NCI-H748 treated with DMSO at 0.1 percent for 48 hours (cell line): ENCODE results near the gene PANK4.

Source experiments
- DNase-seq: peaks from one replicate; lab custom pipeline; 2025; lab: John Stamatoyannopoulos, UW

PANK4 gene

DNA sequence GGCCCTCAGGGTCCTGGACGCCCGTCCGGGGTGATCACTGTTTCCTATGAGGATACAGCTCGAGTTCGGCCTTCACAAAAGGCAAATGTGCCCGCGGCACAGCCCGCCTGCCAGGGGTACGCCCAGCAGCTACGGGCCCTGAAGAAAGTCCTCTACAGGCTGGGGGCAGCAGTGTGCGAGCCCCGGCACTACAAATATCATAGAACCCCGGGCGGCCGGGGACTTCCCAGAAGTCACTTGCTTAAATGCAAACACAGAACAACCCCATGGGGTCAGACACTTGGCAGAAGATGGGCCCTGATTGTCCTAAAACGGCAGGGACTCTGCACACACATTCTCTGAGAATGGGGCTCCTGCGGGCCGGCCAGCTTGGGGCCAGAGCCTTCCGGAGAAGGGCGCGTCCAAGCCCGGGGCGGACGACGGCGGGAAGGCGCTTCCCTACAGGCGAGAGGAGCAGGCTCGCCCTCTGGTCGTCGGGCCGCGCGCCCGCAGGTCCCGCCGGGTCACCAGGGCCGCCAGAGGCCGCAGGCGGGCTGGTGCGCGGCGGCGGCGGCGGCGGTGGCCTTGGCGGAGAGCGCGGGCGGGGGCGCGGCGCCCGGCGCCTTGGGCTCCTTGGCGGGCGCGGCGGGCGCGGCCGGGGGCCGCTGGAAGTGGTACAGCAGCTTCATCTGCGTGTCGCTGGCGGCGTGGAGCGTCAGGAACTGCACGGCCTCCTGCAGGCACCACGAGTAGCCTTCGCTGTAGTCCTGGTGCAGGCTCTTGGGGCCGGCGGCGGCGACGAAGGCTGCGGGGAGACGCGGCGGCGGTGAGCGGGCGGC is 2.8 kb upstream of the PANK4 start:
- no peak for DNase-seq

DNA sequence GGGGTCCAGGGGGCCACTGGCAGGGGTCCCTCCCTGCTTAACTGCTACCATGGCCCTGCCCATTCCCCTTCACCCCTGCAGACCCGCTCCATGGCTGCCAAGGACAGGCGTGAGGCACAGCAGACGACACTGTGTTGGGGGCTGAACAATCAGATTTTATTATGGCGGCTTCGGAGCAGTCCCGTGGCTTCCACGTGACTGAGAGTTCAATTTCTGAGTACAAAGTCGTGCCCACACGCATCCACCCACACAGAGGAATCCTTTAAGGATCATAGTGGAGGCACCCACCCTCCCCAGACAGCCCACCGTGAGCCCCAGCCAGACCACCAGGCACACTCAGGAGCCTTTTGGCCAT is 2.2 kb upstream of the PANK4 start:
- no peak for DNase-seq

DNA sequence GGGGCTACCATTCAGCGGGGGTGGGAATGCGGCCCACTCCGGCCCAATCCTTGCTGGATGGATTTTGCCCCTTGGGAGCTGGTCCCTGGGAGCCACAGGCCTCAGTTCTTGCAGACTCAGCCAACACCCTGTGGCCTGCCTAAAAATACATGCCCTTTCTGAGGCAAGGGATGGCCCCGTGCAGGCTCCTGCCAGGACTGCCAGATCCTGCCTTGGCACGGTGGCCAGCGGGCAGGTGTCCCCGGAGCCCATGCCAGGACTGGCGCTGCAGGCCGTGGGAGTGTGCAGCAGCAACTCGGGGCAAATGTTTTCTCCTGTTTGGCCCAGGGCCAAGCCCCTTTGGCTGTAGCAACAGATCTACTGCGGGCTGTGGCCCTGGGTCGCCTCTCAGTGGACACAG is 1.6 kb upstream of the PANK4 start:
- DNase-seq = no peak

DNA sequence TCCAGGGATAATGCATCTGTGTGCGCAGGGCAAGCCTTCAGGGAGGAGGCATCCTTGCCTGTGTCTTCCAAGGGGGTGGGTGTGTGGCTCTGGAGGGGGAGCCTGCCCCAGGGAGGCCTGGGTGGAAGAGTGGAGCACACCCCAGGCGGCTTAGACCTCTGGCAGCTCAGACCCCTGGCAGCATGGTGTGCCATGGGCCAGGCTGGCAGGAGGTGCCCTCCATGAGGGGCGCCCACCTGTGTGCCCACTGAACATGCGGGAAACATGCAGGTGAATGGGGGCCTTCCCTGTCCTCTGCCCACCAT is 1.1 kb upstream of the PANK4 start:
- no peak for DNase-seq

DNA sequence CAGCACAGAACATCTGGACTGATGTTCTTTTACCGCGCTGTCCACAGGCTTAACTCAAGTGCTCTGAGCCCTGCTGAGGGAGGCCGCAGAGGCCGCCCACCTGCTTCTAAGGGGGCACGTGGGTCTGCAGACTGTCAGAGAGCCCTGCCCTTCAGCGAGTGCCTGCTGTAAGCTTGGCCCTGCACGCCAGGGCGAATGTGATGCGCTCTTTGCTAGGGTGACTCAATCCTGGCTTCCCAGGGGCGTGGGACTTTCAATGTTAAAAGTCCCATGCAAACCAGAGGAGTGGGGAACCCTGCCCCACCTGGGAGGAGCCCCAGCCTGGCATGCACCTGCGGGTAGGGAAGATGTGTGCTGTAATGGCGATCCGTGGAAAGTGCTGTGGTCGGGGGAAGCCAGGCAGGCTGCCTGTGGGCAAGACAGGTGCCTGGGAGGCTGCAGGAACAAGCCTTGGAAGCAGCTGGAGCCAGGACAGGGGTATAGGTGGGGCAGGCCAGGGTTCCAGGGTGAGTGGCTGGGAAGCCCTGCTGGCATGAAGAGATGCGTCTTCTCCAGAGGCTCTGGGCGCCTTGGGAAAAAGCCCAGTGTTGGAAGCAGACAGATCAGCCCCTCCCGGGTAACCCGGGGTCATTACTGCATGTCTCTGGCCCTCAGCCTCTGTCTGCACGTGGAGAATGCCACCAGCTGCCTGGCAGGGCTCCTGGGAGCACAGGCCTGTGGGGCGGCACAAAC is 594 bp upstream of the PANK4 start:
- no peak for DNase-seq

DNA sequence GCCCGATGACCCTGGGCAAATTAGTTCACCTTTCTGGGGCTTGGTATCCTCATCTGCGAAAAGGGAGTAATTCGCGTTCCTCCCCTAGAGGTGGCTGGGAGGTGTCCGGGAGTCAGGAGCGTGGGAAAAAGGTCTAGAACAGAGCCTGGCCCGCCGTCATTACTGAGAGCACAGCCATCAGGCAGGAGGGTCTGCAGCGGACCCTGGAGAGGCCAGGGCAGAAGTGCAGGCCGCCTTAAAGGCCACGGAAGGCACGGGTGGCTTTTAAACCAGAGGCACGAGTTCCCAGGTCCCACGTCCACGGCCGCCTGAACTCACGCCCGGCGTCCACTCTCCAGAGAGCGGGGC is 850 bp downstream of the PANK4 start:
- DNase-seq = no peak

DNA sequence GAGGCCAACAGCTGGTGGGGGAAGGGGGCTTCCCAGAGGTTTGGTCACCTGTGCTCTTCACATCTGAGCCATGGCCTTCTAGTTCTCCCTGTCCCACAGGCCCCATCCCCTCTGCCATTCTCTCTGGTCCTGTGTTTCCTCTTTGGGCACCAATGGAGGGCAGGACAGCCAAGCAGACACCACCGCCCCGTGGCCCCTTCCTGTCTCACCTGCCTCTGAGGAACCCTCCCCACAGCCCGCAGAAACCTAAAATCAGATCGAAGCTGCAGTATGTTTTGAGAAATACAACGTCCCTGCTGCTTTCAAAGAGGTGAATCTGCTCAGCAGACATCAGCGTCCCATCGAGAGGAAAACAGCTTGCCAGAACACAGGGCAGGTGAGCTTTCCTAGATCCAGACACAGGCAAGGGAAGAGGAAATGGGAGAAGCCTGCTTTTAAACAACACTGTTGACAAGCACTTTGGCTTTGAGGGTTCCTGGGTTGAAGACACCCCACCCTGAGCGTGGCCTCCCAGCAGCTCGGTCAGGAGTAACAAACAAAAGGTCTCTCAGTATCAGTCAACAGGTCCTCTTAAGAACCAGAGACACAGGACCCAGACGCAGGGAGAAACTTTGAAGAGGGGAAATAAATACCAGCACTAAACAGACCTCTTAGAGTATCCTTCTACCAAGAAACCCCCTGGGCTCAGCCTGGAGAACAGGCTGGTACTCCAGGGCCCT is 2.3 kb downstream of the PANK4 start:
- DNase-seq = no peak

DNA sequence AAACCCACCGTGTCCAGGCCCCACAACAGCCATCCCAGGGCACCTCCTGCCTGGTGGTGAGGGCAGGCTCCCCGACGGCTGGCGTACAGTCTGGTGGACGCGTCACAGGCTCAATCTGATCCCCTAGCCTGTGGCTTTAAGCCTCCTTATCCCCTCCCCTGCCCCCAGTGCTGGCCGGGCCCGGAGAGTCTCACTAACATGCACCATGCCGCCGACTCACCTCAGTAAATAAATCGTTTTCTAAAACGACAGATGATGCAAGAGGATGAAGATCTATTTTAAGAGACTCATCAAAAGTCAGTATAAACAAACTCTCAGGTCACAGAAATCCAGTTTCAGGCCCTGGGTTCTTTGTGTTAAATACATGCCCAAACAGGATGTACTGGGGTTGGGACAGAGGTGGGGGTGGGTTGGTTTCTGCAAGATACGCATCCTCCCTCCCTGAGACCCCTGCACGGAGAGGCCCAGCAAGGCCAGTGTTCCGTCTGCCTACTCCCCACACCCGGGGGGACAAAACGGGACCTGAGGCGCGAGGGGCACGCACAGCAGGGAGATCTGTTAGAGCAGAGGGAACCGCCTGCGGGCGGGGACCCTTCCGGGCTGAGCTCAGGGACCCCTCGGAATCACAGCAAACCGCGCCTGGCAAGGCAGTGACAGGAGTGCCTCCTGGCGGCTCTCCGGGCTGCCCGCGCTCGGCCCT is 3.1 kb downstream of the PANK4 start:
- no peak for DNase-seq

DNA sequence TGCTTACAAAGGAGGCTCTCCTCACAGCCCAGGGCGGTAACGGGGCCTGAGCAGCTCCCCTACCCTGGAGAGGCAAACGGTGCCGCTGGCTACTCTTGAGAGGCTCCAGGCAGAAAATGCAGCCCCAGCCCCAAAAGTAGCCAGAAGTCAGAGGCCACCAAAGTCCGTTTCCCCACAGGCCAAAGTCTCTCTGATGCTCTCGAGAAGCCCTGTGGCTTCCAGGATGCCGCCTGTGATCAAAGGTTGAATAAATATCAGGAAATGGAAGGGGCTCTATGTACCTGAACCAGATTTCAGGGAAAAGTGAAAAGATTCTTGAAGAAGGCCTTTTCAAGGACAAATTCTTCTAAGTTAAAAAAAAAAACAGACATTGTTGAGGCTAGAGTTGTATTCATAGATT is 4.2 kb downstream of the PANK4 start:
- no peak for DNase-seq

DNA sequence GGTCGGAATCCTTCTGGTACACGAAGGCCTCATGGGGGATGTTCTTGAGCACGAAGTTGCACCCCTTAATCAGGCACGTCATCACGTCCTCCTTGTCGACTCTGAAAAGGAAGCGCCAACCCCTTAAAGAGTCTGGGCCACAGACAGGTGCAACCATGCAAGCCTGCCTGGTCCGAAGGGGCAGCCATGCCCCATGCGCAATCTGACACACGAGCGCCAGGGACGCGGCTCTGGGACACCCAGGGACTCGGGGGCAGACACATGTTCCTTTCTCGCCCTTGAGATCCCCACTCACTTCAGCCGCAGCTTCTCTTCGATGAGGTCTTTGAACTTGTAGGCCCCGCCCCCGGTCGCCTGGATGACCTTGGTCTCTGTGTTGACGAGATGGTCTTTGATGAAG is 5.6 kb downstream of the PANK4 start:
- DNase-seq = no peak

DNA sequence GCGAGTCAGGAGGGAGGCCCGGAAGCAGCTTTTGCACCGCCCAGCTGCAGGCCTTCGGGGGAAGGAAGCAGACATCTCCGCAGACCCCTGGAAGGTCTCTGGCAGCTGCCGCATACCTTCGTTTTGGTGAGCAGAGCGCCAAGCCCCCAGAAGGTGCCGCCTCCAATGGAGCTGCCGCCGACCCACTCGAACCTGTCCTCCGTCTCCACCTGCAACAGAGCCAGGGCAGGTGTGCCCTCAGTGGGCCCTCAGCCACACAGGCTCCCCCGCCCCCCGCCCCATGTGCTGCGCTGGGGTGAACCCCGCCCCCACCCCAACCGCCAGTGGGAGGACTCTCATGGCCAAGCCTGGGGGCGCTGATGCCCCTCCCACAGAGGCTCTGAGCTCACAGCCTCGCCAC is 6.2 kb downstream of the PANK4 start:
- no peak for DNase-seq

DNA sequence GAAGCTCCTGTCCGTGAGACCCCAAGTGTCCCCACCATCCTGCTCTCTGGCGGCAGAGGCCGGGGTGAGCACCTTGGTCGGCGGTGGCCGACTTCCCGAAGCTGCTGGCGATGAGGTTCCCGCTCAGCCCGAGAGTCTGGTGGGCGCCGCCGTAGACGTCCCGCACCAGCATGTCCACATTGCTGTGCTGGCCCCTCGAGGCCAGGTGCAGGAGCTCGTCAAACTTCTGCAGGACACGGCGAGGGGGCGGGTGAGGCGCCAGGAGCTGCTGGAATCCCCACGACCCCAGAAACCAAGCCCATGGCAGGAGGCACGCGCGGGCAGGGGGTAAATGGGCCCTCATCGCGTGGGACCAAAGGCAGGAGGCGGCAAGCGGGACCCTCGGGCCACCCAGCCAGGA is 6.7 kb downstream of the PANK4 start:
- DNase-seq = no peak

DNA sequence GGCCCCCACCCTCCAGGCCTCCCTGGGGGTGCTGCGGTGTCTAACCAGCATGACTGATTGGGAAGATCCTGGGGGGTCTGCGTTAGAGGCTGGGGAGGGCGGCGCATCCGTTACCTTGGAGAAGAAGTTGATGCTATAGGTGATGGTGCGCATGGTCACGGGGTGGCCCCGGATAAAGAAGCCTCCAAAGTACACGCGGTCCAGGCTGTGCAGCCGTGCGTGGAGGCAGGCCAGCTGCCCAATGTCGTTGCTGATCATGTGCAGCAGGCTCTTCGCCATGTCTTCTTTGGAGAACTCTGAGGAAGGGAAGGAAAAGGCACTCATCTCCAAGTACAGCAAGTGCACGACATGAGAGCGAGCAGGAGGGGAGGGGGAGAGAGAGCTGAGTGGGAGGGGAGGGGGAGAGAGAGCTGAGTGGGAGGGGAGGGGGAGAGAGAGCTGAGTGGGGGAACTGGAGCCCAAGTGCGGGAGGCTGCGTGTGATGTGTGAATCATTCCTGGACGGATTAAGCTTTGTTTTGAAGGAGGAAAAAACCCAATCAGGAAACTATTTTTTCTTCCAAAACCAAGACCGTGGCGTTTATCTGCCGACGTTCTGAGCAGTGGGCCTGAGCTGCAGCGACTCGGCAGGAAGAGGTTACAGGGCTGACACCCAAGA is 7.2 kb downstream of the PANK4 start:
- no peak for DNase-seq

DNA sequence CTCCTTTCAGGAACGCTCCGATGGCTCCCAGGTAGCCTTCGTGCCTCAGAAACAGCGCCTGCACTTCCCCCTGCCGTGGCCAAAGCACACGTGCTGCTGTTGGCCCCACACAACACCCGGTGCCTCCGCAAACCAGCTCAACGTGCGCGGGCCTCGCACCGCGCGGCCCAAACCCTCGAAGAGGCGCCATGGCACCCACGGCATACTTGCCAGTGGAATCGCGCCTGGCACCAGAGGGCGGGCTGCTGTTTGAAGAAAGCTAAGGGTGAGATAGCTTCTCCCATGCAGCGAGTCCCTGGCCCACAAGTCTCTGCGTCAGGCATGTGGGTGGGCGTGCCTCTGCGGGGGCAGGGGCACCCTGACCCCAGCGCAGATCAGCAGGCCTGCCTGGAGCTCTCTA is 7.9 kb downstream of the PANK4 start:
- no peak for DNase-seq

DNA sequence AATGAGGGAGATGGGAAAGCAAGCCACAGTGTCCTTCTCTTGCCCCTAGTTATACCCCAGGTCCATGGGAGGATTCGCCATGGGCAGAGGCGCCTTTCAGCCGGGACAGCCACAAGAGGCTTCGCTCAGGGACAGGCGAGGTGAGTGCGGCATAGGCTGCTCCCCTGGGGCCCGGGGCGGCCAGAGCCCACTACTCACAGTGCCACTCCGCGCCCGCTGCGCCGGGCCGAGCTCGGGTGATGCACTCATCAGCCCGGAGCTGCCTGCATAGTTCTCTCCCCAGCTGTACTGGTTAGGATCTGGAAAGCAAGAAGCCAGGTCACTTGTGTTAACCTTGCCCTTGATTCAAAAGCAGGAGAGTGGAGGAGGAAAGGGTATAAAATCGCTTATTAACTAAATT is 8.4 kb downstream of the PANK4 start:
- no peak for DNase-seq

DNA sequence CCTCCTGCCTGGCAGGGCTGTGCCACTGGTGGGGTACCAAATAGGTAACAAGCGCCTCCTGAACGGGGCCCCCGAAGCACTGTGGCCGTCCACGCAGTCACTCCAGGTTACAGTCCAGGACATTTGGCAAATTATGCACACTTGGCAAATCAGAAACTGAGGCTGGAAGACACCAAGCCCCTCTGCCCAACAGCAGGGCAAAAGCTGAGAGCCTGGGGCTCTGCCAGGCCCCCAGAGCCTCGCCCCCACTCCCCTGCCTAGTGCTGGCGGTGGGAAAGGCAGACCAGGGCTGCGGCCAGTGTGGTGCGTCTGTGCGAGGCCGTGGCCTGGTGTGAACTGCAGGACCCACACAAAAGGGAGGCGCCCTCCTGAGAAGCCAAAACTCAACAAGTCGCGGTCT is 9.4 kb downstream of the PANK4 start:
- no peak for DNase-seq

DNA sequence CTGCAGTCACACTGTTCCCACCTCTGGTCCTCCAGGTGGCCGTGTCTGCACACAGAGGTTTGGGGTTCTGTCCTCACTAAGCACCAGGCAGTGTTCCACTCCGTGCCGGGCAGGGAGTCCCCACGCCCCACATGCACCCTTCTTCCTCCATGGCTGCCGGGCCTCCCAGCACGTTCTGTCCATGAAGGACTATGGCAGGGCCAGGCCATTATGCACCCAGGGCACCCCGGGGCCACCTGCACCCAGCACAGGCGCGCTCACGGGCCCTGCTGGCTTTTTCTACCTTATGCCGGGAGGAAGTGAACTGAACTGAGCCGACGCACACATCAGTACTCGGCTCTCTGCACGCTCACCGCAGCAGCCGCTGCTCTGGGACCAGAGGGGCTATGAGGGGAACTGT is 10.3 kb downstream of the PANK4 start:
- DNase-seq = no peak

DNA sequence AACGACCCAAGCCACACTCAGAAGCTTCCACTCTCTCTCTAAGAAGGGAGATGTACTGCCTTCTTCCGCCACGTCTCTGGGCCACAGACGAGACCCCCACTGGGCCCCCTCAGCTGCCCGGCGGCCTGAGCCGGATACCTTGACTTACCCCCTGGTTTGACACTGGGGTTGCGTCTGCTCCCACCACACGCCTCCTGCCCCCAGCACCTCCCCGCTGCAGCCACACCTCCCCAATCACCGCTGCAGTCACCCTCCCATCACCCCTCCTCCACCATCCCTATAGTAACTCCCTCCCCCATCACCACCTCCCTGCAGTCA is 10.7 kb downstream of the PANK4 start:
- no peak for DNase-seq

DNA sequence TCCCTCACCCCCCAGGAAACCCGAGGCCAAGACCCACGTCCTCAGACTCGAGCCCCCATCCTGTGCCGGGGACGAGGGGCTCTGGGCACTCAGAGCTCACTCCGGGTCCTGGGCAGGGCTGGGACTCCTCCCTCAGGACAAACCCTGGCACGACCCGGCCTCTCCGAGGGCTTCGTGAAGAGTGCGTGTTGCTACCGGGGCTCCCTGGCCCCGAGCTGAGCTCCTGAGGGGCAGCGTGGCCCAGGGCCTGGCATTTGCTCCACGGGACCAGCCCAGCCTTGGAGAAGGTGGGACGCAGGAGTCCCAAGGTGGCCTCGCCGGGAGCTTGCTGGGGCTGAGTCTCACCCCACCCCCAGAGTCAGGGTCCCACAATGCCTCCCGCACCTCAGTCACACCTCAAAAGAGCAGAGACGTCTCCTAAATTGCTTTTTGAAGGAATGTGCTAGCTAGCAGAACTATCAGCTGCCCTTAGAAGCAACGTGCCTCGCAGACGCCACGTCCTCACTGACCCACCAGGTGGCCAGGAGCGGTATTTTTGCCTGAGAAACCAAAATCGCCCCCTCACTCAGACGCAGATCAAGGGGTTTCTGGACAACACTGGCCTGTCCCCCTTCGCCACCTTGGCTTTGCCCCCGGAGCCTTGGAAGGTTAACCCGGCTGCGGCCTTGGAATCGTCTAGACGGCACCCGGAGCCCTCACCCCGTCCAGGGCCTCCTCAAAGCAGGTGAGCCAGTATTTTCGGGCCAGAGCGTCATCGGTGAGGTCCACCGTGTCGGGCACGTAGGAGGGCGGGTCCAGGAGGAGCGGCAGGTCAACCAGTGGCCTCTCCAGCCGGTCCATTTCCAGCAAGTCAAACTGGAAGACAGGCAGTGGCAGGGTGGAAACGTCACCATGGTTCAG is 11.3 kb downstream of the PANK4 start:
- no peak for DNase-seq

DNA sequence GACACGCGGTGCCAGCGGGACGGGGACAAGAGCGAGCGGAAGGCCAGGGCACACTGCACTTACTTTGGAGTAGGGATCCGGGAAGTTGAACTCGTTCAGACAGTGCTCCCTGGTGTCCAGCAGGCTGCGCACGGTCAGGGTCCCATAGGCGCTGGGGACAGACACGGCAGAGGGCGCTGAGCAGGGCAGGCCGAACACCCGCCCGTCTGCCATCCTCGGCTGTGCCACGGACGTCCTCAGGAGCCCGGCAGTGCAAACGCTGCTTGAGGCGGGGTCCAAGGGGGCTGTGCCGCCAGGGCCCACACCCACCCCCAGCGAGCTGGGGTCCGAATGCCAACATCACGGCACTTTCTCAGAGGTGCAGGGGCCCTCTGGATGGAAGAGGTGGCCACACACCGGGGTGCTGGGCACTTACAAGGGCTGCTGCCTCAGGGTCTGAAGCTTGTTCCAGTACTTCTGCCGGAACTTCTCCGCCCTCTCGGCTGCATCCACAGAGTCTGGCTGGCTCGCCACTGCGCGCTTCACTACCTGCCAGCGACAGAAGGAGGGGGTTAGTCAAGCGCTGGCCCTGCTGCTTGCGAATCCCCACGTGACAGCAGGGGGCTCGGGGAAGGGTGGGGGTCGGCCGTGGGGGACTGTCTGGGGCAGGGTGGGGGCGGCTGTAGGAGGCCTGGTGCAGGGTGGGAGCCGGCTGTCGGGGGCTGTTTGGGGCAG is 12.3 kb downstream of the PANK4 start:
- no peak for DNase-seq
